GM12878 (cell line): Measurements from ENCODE around the gene RPRD2. TPM values are rescaled to one million over a fixed set of nuclear protein-coding genes. Genes with fewer than 3 reads are reported as not detected.
A peak's percentile ranks its signal among the peaks of the same experiment; 100 is the strongest.

Experiments used
- ASH2L ChIP-seq: fragments of 300-600, 200-600 bp; sonication (generic); IDR thresholded peaks from 2 replicates; pipeline ENCODE4 v1.6.1; 2017; ENCODE audit warnings: low read depth, mild to moderate bottlenecking, borderline replicate concordance
- BMI1 ChIP-seq: fragments of 450-650 bp; IDR thresholded peaks from 2 replicates; pipeline ENCODE4 v1.6.1; 2016; ENCODE audit warnings: mild to moderate bottlenecking, moderate library complexity, borderline replicate concordance
- BRCA1 ChIP-seq: IDR thresholded peaks from 2 replicates; pipeline ENCODE4 v1.6.1; 2011; ENCODE audit warnings: low read depth, low read length, improper control_type of control experiment
- CHD4 ChIP-seq: fragments of 200-600 bp; sonication (generic); IDR thresholded peaks from 2 replicates; pipeline ENCODE4 v1.6.1; 2016; ENCODE audit warnings: mild to moderate bottlenecking
- JUNB ChIP-seq: IDR thresholded peaks from 2 replicates; pipeline ENCODE4 v1.6.1; 2016; ENCODE audit warnings: antibody characterized with exemption, mild to moderate bottlenecking
- JUND ChIP-seq: IDR thresholded peaks from 2 replicates; pipeline ENCODE4 v1.6.1; 2012; ENCODE audit warnings: low read depth, mild to moderate bottlenecking, low read length, improper control_type of control experiment, moderate library complexity
- LARP7 ChIP-seq: fragments of 450-650 bp; IDR thresholded peaks from 2 replicates; pipeline ENCODE4 v1.6.1; 2017; ENCODE audit warnings: mild to moderate bottlenecking
- MYB ChIP-seq: fragments of 150-350 bp; IDR thresholded peaks from 2 replicates; pipeline ENCODE4 v1.6.1; 2014; ENCODE audit warnings: mild to moderate bottlenecking, low read depth, low read length, borderline replicate concordance
- NR2C2 ChIP-seq: IDR thresholded peaks from 2 replicates; pipeline ENCODE4 v1.6.1; 2011; ENCODE audit warnings: borderline replicate concordance, low read depth; ENCODE audit not compliant: control insufficient read depth, insufficient read length
- RBBP5 ChIP-seq: fragments of 200-600 bp; sonication (generic); conservative IDR thresholded peaks from 2 replicates; pipeline ENCODE4 v1.6.1; 2016
- SIX5 ChIP-seq: IDR thresholded peaks from 2 replicates; pipeline ENCODE4 v1.6.1; 2011; ENCODE audit warnings: mild to moderate bottlenecking, low read depth, low read length, moderate library complexity; ENCODE audit not compliant: severe bottlenecking
- SMAD5 ChIP-seq: IDR thresholded peaks from 2 replicates; pipeline ENCODE4 v1.6.1; 2016; ENCODE audit warnings: antibody characterized with exemption, low read depth
- SMC3 ChIP-seq: IDR thresholded peaks from 2 replicates; pipeline ENCODE4 v1.6.1; 2011; ENCODE audit warnings: low read length, improper control_type of control experiment, borderline replicate concordance
- SREBF2 ChIP-seq: IDR thresholded peaks from 2 replicates; pipeline ENCODE4 v1.6.1; 2012; ENCODE audit warnings: mild to moderate bottlenecking, low read length
- TCF12 ChIP-seq: IDR thresholded peaks from 2 replicates; pipeline ENCODE4 v1.6.1; 2011; ENCODE audit warnings: low read depth, mild to moderate bottlenecking, low read length
- polyA plus RNA-seq, 11 experiments: library from polyadenylated mRNA; depleted of rRNA in 4 of 11; unstranded in 6 of 11; stranded (reverse) in 5 of 11; fragments of >200 nt; fragmentation: Nextera tagmentation in 4 of 11; fragmentation: Illumina TruSeq in 1 of 11; extraction: Ambion mirVana in 4 of 11; extraction: Trizol in 1 of 11; gene quantifications; 1 replicate in 1 of 11; 2 replicates in 10 of 11; pipeline versions ENCODE4 v1.2.1 to v1.2.3, GENCODE V29; 2011 to 2016; ENCODE audit warnings: inconsistent platforms in 2 of 11, missing spikeins in 2 of 11, low read depth in 1 of 11
- total RNA-seq, 4 experiments: library from RNA; depleted of rRNA in 3 of 4; stranded (reverse); fragments of >200 nt in 3 of 4; fragmentation: Illumina TruSeq in 1 of 4; extraction: Trizol in 1 of 4; gene quantifications; 2 replicates each; pipeline versions ENCODE4 v1.2.1 to v1.2.3, GENCODE V29; 2013 to 2021
- TF ChIP-seq, protein P1 (sequence below): fragments of 450-650 bp; formaldehyde crosslinking; IDR thresholded peaks from 2 replicates; pipeline ENCODE4 v1.5.0; 2022; ENCODE audit warnings: mild to moderate bottlenecking, missing genetic modification characterization
- TF ChIP-seq, protein P2 (sequence below): fragments of 450-650 bp; IDR thresholded peaks from 2 replicates; pipeline ENCODE4 v1.6.1; 2017; ENCODE audit warnings: borderline replicate concordance
- TF ChIP-seq, protein P3 (sequence below): fragments of 450-650 bp; formaldehyde crosslinking; IDR thresholded peaks from 2 replicates; pipeline ENCODE4 v1.4.0; 2020; ENCODE audit warnings: mild to moderate bottlenecking, moderate library complexity

The RPRD2 gene
- total and polyA plus RNA-seq, 10 of the 15 experiments (the other 5 are each of a cell fraction or from before 2014, with no cell fraction given), result 1.9 to 24.8 (median 13.3) TPM

DNA sequence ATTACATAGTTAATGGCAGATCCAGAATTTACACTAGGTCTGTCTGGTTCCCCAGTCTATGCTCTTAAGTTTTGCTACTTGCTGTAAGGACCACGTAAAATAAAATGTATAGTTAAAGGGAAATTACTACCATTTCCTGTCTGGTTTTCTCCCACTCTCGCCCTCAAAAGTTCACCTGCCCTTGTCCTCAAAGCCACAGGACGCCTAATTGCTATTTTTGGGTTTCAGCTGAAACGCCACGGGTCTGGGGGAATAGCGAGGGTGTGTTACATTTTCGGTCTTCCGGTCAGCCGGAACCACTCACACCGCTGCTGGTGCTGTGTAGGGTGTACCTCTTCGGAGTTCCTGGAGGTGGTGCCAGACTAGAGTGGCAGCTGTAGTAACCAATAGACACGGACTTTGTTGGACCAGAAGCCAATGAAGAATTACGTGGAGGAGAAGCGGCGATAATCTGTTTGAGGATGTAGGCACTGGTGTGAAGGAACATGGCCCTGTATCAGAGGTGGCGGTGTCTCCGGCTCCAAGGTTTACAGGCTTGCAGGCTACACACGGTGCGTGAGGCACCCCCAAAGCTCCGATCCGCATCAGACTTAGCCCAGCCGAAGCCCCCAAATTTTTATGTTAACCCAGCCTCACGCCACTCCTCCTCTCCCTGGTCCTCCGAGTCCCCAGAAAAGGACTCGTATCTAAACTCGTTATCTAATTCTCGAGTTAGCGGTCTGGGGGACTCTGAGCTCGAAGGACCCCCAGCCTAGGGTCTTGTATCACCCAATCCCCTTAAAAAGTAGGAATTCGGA is 123.2 kb downstream of the RPRD2 start, which contains the start of gene TARS2 (continued):
- TF ChIP-seq, protein P1, sequence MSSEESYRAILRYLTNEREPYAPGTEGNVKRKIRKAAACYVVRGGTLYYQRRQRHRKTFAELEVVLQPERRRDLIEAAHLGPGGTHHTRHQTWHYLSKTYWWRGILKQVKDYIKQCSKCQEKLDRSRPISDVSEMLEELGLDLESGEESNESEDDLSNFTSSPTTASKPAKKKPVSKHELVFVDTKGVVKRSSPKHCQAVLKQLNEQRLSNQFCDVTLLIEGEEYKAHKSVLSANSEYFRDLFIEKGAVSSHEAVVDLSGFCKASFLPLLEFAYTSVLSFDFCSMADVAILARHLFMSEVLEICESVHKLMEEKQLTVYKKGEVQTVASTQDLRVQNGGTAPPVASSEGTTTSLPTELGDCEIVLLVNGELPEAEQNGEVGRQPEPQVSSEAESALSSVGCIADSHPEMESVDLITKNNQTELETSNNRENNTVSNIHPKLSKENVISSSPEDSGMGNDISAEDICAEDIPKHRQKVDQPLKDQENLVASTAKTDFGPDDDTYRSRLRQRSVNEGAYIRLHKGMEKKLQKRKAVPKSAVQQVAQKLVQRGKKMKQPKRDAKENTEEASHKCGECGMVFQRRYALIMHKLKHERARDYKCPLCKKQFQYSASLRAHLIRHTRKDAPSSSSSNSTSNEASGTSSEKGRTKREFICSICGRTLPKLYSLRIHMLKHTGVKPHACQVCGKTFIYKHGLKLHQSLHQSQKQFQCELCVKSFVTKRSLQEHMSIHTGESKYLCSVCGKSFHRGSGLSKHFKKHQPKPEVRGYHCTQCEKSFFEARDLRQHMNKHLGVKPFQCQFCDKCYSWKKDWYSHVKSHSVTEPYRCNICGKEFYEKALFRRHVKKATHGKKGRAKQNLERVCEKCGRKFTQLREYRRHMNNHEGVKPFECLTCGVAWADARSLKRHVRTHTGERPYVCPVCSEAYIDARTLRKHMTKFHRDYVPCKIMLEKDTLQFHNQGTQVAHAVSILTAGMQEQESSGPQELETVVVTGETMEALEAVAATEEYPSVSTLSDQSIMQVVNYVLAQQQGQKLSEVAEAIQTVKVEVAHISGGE (CRISPR knock-in tag), result peak; percentile 93
- TF ChIP-seq MYB, result peak; percentile 80; the same call in 1 of the 2 replicates
- TF ChIP-seq SMAD5, result peak; percentile 84; the same call in 1 of the 2 replicates
- TF ChIP-seq BMI1, result peak; percentile 43; the same call in 1 of the 2 replicates
- TF ChIP-seq JUND, result no peak
- no peak for TF ChIP-seq NR2C2
- TF ChIP-seq JUNB, result no peak
- TF ChIP-seq, protein P2, sequence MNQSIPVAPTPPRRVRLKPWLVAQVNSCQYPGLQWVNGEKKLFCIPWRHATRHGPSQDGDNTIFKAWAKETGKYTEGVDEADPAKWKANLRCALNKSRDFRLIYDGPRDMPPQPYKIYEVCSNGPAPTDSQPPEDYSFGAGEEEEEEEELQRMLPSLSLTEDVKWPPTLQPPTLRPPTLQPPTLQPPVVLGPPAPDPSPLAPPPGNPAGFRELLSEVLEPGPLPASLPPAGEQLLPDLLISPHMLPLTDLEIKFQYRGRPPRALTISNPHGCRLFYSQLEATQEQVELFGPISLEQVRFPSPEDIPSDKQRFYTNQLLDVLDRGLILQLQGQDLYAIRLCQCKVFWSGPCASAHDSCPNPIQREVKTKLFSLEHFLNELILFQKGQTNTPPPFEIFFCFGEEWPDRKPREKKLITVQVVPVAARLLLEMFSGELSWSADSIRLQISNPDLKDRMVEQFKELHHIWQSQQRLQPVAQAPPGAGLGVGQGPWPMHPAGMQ, result no peak
- no peak for TF ChIP-seq RBBP5
- no peak for TF ChIP-seq BRCA1
- TF ChIP-seq SREBF2, result 0 out of 2 replicates have a peak, but pooled peaks have one; percentile 45
- no peak for TF ChIP-seq SMC3
- TF ChIP-seq ASH2L, result no peak
- TF ChIP-seq LARP7, result peak; percentile 75
- TF ChIP-seq, protein P3, sequence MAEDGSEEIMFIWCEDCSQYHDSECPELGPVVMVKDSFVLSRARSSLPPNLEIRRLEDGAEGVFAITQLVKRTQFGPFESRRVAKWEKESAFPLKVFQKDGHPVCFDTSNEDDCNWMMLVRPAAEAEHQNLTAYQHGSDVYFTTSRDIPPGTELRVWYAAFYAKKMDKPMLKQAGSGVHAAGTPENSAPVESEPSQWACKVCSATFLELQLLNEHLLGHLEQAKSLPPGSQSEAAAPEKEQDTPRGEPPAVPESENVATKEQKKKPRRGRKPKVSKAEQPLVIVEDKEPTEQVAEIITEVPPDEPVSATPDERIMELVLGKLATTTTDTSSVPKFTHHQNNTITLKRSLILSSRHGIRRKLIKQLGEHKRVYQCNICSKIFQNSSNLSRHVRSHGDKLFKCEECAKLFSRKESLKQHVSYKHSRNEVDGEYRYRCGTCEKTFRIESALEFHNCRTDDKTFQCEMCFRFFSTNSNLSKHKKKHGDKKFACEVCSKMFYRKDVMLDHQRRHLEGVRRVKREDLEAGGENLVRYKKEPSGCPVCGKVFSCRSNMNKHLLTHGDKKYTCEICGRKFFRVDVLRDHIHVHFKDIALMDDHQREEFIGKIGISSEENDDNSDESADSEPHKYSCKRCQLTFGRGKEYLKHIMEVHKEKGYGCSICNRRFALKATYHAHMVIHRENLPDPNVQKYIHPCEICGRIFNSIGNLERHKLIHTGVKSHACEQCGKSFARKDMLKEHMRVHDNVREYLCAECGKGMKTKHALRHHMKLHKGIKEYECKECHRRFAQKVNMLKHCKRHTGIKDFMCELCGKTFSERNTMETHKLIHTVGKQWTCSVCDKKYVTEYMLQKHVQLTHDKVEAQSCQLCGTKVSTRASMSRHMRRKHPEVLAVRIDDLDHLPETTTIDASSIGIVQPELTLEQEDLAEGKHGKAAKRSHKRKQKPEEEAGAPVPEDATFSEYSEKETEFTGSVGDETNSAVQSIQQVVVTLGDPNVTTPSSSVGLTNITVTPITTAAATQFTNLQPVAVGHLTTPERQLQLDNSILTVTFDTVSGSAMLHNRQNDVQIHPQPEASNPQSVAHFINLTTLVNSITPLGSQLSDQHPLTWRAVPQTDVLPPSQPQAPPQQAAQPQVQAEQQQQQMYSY, result no peak
- no peak for TF ChIP-seq CHD4
- TF ChIP-seq TCF12, result peak; percentile 68
- TF ChIP-seq SIX5, result peak; percentile 68
